Naive thymus-derived CD8-positive, alpha-beta T cell (primary cell): Measurements from ENCODE around the gene SIRT7. TPM values are rescaled to one million over a fixed set of nuclear protein-coding genes. Genes with fewer than 3 reads are reported as not detected.

Source experiments
- ATAC-seq, 2 donors: fragments of 150-1000 bp; cut with Tn5 transposase in 1 of 2; sonication (Bioruptor Pico), chemical (Tn5 transposase) in 1 of 2; 1 replicate in 1 of 2; 2 replicates in 1 of 2; pipeline ENCODE4 v1.10.0; 2021; ENCODE audit warnings: mild to moderate bottlenecking in 2 of 2, moderate library complexity in 2 of 2
- POLR2A ChIA-PET: fragments of 350-600 bp; sonication (Branson Sonifier 250); formaldehyde crosslinking; loops from one replicate; lab custom pipeline; 2021; ENCODE audit warnings: antibody characterized with exemption; lab: Charles Lee
- DNase-seq, 10 donors: peaks; one replicate each; pipeline versions ENCODE4 v3.0.0 to v3.0.0-alpha.2; 2020 to 2022
- H3K27ac Mint-ChIP-seq, 10 donors: one replicate each; pipeline ENCODE4 v1.8.0; 2020 to 2022; ENCODE audit warnings: mild to moderate bottlenecking in 10 of 10, mixed read lengths in 10 of 10, moderate library complexity in 4 of 10, inconsistent platforms in 1 of 10
- H3K27me3 Mint-ChIP-seq, 5 donors: one replicate each; pipeline ENCODE4 v1.8.0; 2021 to 2022; ENCODE audit warnings: mixed read lengths in 5 of 5
- H3K36me3 Mint-ChIP-seq, 3 donors: one replicate each; pipeline ENCODE4 v1.8.0; 2020 to 2022; ENCODE audit warnings: mixed read lengths in 3 of 3, mild to moderate bottlenecking in 2 of 3, inconsistent platforms in 1 of 3
- H3K4me1 Mint-ChIP-seq, 4 donors: one replicate each; pipeline ENCODE4 v1.8.0; 2021 to 2022; ENCODE audit warnings: mixed read lengths in 4 of 4
- H3K4me3 Mint-ChIP-seq, 10 donors: one replicate each; pipeline ENCODE4 v1.8.0; 2020 to 2022; ENCODE audit warnings: mild to moderate bottlenecking in 10 of 10, mixed read lengths in 10 of 10, moderate library complexity in 6 of 10, inconsistent platforms in 1 of 10
- H3K9me3 Mint-ChIP-seq, 9 donors: one replicate each; pipeline ENCODE4 v1.8.0; 2020 to 2022; ENCODE audit warnings: mixed read lengths in 9 of 9, mild to moderate bottlenecking in 3 of 9, inconsistent platforms in 1 of 9, moderate library complexity in 1 of 9
- polyA plus RNA-seq, 3 donors: library from polyadenylated mRNA; unstranded; fragments of 300-500 nt; fragmentation: Illumina TruSeq; gene quantifications; one replicate each; pipeline ENCODE4 v1.2.3, GENCODE V29; 2021
- total RNA-seq, 8 experiments: library from RNA in 2 of 8; stranded (reverse) in 2 of 8; gene quantifications; one replicate each; pipeline ENCODE4 v1.2.3 and lab custom pipeline; 2021 to 2026

SIRT7 gene, protein sequence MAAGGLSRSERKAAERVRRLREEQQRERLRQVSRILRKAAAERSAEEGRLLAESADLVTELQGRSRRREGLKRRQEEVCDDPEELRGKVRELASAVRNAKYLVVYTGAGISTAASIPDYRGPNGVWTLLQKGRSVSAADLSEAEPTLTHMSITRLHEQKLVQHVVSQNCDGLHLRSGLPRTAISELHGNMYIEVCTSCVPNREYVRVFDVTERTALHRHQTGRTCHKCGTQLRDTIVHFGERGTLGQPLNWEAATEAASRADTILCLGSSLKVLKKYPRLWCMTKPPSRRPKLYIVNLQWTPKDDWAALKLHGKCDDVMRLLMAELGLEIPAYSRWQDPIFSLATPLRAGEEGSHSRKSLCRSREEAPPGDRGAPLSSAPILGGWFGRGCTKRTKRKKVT
- total RNA-seq (10 to 100 TPM; 66.5 to 70.8 TPM), polyA plus RNA-seq (10 to 100 TPM; 21.3 to 30.6 (median 25.6) TPM), total RNA-seq (lab: John Stamatoyannopoulos, UW) (31.5 to 58.5 (median 50.4) reads per million in 6 experiments)

DNA sequence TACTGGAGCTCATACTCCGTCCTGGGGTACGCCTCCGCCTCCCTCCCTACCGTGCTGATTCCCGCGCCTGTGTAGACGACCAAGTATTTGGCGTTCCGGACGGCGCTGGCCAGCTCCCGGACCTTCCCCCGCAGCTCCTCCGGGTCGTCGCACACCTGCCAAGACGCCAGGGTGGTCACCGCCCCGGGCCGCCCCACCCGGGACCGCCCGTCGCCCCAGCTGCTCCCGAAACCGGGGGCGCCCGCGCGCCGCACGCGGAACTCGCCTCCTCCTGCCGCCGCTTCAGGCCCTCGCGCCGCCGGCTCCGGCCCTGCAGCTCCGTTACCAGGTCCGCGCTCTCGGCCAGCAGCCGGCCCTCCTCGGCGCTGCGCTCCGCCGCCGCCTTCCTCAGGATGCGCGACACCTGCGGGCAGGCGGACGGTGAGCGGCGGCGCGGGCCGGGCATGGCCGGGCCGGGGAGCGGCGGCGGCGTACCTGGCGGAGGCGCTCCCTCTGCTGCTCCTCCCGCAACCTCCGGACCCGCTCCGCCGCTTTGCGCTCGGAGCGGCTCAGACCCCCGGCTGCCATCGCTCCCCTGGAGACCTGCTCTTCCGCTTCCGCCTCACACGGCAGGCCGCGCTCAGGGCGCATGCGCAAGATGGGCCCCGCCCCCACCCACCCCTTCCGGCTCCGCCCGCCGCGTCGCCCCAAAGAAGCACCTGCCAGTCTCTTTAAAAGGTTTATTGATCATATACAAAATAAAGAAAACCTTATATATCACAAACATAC, at the start of gene SIRT7:
Gene SIRT7, minus strand, starts transcription at position 612 of the 768 bp plus-strand sequence. Its CDS starts 45 bp downstream, at position 567.
- Mint-ChIP-seq H3K27me3 (no peaks in the 10 kb centered on the region), H3K9me3 (no peaks in the 10 kb centered on the region), H3K27ac (peak within 1 kb of the TSS; percentile 55 to 93 (median 86)), H3K4me1 (peaks cover 14 to 40% (median 29%) of the 10 kb centered on the region in 4 donors), H3K4me3 (peak within 1 kb of the TSS; percentile 82 to 94 (median 90)), H3K36me3 (peaks cover 0 to 23% (median 4%) of the 10 kb centered on the region in 3 donors)
- POLR2A ChIA-PET = interaction anchor here (0.6 to 5.8 kb wide), 14 partner anchors 9 to 209 kb away, joined by 3 to 35 read pairs (median 4); partner anchors contain the start of genes ANAPC11, ARHGDIA, MAFG and PYCR1
- ATAC-seq (peak; percentile 91), DNase-seq (peak; percentile 73 to 90 (median 82))

GRCh38 chr17:81967244-81967532, 49.2 kb upstream of the SIRT7 start:
- Mint-ChIP-seq H3K9me3 (no peaks in the 10 kb centered on the region), H3K27me3 (peaks cover 0 to 7% (median 0%) of the 10 kb centered on the region in 5 donors), H3K27ac (peak overlapping the region in 3 of 10 donors; percentile 15 to 61 (median 29)), H3K4me3 (peak overlapping the region in 8 of 10 donors; percentile 18 to 77 (median 61)), H3K36me3 (no peaks in the 10 kb centered on the region), H3K4me1 (peaks cover 8 to 38% (median 29%) of the 10 kb centered on the region in 4 donors)
- DNase-seq (no peak), ATAC-seq (no peak)
- POLR2A ChIA-PET = interaction anchor here (1.1 to 3.6 kb wide), 12 partner anchors 11 to 160 kb away, joined by 3 to 54 read pairs (median 4); partner anchors contain the start of genes ARHGDIA, ASPSCR1, CENPX and DCXR

DNA sequence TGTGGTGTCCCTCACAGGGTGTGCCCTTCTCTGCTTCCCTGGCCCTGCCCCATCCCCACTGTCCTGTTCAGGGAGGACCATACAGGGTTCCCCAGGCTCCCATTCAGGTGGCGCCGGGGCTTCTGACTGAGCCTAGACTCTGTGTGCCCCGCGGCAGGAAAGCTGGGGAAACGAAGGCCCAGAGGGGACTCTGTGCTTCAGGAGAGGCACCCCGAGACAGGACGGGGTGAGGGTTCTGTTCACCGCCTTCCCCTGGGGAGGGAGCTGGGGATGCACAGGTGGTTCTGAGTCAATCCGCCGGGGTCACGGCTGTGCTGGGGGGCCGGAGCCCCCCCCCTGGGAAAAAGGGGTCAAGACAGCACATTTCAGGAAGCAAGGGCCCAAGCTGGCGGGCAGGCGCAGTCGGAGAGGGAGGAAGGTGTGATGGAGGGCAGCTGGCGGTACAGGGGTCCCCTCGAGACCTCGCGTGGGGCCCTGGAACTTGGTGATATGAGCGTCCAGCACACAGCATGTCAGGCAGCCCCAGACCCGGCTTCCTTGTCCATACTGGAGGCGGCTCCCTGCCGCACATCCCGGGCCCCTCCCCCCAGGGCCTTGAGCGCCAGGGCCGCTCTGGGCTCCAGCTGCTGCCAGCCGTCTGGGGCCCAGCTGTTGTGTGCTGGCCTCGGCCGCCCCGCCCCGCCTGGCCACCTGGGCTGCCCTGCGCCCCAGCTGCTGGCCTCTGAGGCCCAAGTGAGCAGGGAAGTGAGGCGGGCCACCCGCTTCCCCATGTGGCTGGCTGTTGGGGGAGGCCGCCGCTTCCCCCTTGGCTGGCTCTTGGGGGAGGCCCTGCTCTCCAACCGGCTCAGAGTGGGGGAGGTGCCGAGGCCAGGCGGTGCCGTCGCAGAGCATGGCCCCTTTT, 48.6 kb upstream of the SIRT7 start:
- ATAC-seq (no peak), DNase-seq (peak in 1 of 10 donors; percentile 23)
- POLR2A ChIA-PET = interaction anchor here (1.1 to 3.6 kb wide), 10 partner anchors 11 to 160 kb away, joined by 3 to 54 read pairs (median 4); partner anchors contain the start of genes ARHGDIA, ASPSCR1, CENPX and DCXR
- Mint-ChIP-seq H3K27ac (peak overlapping the region in 5 of 10 donors; percentile 14 to 66 (median 55)), H3K27me3 (peaks cover 0 to 8% (median 0%) of the 10 kb centered on the region in 5 donors), H3K4me1 (peaks cover 8 to 38% (median 29%) of the 10 kb centered on the region in 4 donors), H3K4me3 (peak overlapping the region in 7 of 10 donors; percentile 7 to 72 (median 26)), H3K36me3 (no peaks in the 10 kb centered on the region), H3K9me3 (no peaks in the 10 kb centered on the region)

GRCh38 chr17:81964081-81964849, 46.3 kb upstream of the SIRT7 start:
- no peak for ATAC-seq
- Mint-ChIP-seq H3K27ac (peak overlapping the region in 2 of 10 donors; percentile 8 to 43), H3K4me3 (no peak overlapping the region), H3K27me3 (peaks cover 0 to 8% (median 0%) of the 10 kb centered on the region in 5 donors), H3K36me3 (no peaks in the 10 kb centered on the region), H3K9me3 (no peaks in the 10 kb centered on the region), H3K4me1 (peaks cover 3 to 33% (median 27%) of the 10 kb centered on the region in 4 donors)
- POLR2A ChIA-PET = no interaction called here
- DNase-seq = no peak

DNA sequence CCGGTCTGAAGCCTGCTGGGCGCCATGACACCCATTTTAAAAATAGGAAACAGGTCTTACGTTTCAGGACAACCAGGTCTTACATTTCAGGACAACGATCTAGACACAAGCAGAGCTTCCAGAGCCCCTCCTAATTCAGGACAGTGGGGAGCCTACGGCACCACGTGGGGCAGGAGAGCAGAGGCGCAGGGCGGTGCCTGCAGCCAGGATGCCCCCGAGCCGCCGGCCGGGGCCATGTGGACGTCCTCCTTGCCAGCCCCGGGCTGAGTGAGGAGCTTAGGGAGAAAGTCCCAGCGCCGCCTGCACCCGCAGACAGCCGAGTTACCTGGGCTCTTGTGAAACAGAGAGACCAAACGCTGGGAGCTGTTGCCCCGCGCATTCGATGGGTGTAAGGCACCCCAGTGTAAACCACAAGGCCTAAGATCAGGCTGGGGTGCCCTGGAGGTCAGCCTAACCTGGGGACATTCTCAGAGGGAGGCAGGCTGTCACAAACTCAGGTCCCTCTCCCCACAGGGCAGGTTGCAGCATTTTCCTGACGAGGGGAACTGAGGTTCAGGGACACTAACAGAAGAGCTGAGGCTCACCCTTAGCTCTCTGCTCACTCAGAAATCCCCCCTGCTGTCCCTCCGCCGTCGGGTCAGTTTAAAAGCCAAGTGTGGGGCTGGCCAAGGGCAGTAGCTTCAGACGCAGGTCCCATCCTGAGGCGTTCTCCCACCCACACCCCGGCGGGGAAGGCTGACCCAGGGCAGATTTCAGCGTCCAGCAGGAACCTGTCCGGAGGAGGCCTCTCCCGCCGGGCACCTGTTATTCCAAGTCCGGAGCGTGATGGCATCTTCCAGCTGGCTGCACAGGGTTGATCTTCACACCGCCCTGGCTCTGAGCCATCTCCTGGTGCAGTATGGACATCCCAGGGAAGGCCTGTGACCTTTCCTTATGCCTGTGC, 44.8 kb upstream of the SIRT7 start:
- ATAC-seq = no peak
- Mint-ChIP-seq H3K9me3 (no peaks in the 10 kb centered on the region), H3K4me1 (peaks cover 0 to 24% (median 15%) of the 10 kb centered on the region in 4 donors), H3K36me3 (no peaks in the 10 kb centered on the region), H3K27me3 (peaks cover 0 to 19% (median 9%) of the 10 kb centered on the region in 5 donors), H3K4me3 (peak overlapping the region in 9 of 10 donors; percentile 26 to 71 (median 53)), H3K27ac (peak overlapping the region in 1 of 10 donors; percentile 40)
- DNase-seq = no peak
- POLR2A ChIA-PET = interaction anchor here (0.7 to 1.1 kb wide), 2 partner anchors 14 kb away, joined by 3 to 4 read pairs; no protein-coding TSS in a partner anchor

- peak overlapping the region in 9 of 10 donors; percentile 26 to 71 (median 53) for H3K4me3 Mint-ChIP-seq
- H3K9me3 Mint-ChIP-seq = no peaks in the 10 kb centered on the region
- H3K27me3 Mint-ChIP-seq = peaks cover 0 to 19% (median 9%) of the 10 kb centered on the region in 5 donors
- no peak for ATAC-seq
- H3K27ac Mint-ChIP-seq = peak overlapping the region in 1 of 10 donors; percentile 40
- POLR2A ChIA-PET = interaction anchor here (1.1 to 3.0 kb wide), 4 partner anchors 14 to 60 kb away, joined by 3 to 61 read pairs (median 4); partner anchors contain the start of genes CENPX and LRRC45
- DNase-seq = no peak
- no peaks in the 10 kb centered on the region for H3K36me3 Mint-ChIP-seq
- peaks cover 0 to 23% (median 14%) of the 10 kb centered on the region in 4 donors for H3K4me1 Mint-ChIP-seq
These were observed 43.8 kb upstream of the SIRT7 start for GRCh38 chr17:81961521-81962498.

DNA sequence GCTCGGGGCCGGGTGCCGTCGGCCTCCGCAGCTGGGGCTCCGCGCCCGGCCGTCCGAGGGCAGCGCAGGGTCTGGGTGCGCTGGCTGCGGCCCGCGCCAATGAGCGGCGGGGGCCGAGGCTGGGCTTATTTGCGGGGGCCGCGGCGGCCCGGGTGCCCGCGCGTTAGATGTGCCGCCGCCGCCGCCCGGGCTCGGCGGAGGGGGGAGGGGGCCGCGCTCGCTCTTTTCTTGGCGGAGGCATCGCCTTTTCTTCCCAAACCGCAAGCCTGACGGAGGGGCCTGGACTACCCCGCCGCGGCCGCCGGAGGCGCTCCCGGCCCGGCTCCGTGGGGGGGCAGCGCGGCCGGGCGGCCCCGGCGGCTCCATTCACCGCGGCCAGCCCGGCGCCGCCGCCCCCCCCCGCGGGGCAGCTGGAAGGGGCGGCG, 43.1 kb upstream of the SIRT7 start, which contains the start of gene NOTUM:
Gene NOTUM, minus strand, starts transcription at position 101 of the 425 bp plus-strand sequence. CDS start 278 bp downstream, outside the sequence.
- POLR2A ChIA-PET = interaction anchor here (1.1 to 3.0 kb wide), 4 partner anchors 15 to 60 kb away, joined by 3 to 61 read pairs (median 4); partner anchors contain the start of genes CENPX and LRRC45
- no peaks in the 10 kb centered on the region for H3K36me3 Mint-ChIP-seq
- peaks cover 0 to 17% (median 10%) of the 10 kb centered on the region in 4 donors for H3K4me1 Mint-ChIP-seq
- DNase-seq (peak in 1 of 10 donors; percentile 25), ATAC-seq (no peak)
- no peaks in the 10 kb centered on the region for H3K9me3 Mint-ChIP-seq
- peak within 1 kb of the TSS in 4 of 10 donors; percentile 26 to 67 (median 48) for H3K4me3 Mint-ChIP-seq
- peak within 1 kb of the TSS in 1 of 10 donors; percentile 21 for H3K27ac Mint-ChIP-seq
- peaks cover 0 to 19% (median 9%) of the 10 kb centered on the region in 5 donors for H3K27me3 Mint-ChIP-seq

DNA sequence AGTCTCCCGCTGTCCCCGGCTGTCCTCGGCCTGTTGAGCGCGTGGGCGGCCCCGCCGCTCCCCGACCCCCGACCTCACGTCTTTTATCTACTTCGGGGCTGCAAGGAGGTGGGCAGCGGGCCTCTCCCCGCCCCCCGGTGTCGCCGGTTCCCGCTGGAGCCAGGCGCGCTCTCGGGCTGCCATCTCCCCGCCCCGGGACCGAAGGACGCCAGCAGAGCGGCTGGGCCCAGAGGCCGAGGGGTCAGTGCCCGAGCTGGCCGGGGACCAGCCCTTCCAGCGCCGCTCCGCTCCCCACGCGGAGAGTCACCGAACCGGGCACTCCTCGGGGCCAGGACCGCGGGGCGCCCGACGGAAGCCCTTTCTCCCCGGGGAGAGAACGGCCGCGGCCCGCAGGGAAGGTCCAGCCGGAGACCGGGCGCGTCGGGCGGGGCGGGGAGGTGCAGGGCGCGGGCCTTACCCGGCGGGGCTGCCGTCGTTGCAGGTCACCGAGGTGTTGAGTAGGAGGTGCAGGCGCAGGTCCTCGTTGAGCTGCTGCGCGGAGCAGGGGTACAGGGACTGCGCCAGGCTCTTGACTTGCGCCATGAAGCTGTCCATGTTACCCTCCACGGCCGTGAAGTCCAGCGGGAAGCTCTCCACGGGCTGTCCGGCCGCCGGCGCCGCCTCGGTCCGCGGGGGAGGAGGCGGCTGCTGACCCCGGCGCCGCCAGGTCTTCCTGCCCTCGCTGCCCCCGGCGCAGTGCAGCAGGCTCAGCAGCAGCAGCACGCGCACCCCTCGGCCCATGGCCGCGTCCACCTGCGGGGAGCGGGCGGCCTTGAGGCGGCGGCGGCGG, 42.4 kb upstream of the SIRT7 start:
- POLR2A ChIA-PET = interaction anchor here (1.2 to 3.0 kb wide), 5 partner anchors 8 to 70 kb away, joined by 3 to 61 read pairs (median 7); partner anchors contain the start of genes CENPX and LRRC45
- DNase-seq = peak in 1 of 10 donors; percentile 30
- no peaks in the 10 kb centered on the region for H3K9me3 Mint-ChIP-seq

More for the DNA sequence above, 42.4 kb upstream of the SIRT7 start:
- peak overlapping the region in 1 of 10 donors; percentile 21 for H3K27ac Mint-ChIP-seq
- peaks cover 0 to 13% (median 7%) of the 10 kb centered on the region in 4 donors for H3K4me1 Mint-ChIP-seq
- peaks cover 0 to 19% (median 9%) of the 10 kb centered on the region in 5 donors for H3K27me3 Mint-ChIP-seq
- H3K36me3 Mint-ChIP-seq = no peaks in the 10 kb centered on the region
- ATAC-seq = peak in 1 of 2 donors; percentile 2
- peak overlapping the region in 4 of 10 donors; percentile 26 to 67 (median 48) for H3K4me3 Mint-ChIP-seq
